Measurements from ENCODE around the gene MRGPRG. TPM values are rescaled to one million over a fixed set of nuclear protein-coding genes. Genes with fewer than 3 reads are reported as not detected.

MRGPRG gene
- polyA plus RNA-seq, 1 donor (not counting 4 experiments of a cell fraction or from before 2014, with no cell fraction given) = not detected

GRCh38 chr11:3214420-3214699 lies 4.3 kb downstream of the MRGPRG start:
- dilution Hi-C loops (cut with MboI; ENCODE audit: extremely low pct_ligation_motif_present, low sequenced_read_pairs) = no loop called here
- Histone ChIP-seq H3K9me3 (ENCODE audit: control insufficient read depth, low read depth, low read length) (no peaks in the 10 kb centered on the region), H3K27me3 (ENCODE audit: control insufficient read depth, extremely low read depth, insufficient read depth, low read length) (peaks cover 10% of the 10 kb centered on the region), H4K20me1 (ENCODE audit: control insufficient read depth, extremely low read depth, insufficient read depth, low read length) (no peaks in the 10 kb centered on the region), H3K4me1 (ENCODE audit: control insufficient read depth, extremely low read depth, insufficient read depth, low read length) (no peaks in the 10 kb centered on the region), H3K4me2 (ENCODE audit: control insufficient read depth, extremely low read depth, insufficient read depth, low read depth, low read length) (no peak overlapping the region), H2AFZ (ENCODE audit: control insufficient read depth, low read length) (no peak overlapping the region), H3K36me3 (ENCODE audit: control insufficient read depth in 2 of 2, extremely low read depth in 1 of 2, insufficient read depth in 2 of 2, low read length in 2 of 2) (no peaks in the 10 kb centered on the region), H3K27ac (ENCODE audit: control insufficient read depth, insufficient read depth, low read length) (no peak overlapping the region), H3K9ac (ENCODE audit: control insufficient read depth, extremely low read depth, insufficient read depth, low read length) (no peak overlapping the region), H3K79me2 (ENCODE audit: control insufficient read depth, insufficient read depth, low read length) (no peaks in the 10 kb centered on the region), H3K4me3 (ENCODE audit: control insufficient read depth in 2 of 3, extremely low read depth in 1 of 3, insufficient read depth in 2 of 3, low read depth in 1 of 3, low read length in 3 of 3) (no peak overlapping the region), H3K9me1 (ENCODE audit: control insufficient read depth, extremely low read depth, insufficient read depth, low read length) (no peaks in the 10 kb centered on the region)
- DNase-seq (ENCODE audit: low read depth, low spot score) (no peak), FAIRE-seq (no peak)
- TF ChIP-seq, protein P1, sequence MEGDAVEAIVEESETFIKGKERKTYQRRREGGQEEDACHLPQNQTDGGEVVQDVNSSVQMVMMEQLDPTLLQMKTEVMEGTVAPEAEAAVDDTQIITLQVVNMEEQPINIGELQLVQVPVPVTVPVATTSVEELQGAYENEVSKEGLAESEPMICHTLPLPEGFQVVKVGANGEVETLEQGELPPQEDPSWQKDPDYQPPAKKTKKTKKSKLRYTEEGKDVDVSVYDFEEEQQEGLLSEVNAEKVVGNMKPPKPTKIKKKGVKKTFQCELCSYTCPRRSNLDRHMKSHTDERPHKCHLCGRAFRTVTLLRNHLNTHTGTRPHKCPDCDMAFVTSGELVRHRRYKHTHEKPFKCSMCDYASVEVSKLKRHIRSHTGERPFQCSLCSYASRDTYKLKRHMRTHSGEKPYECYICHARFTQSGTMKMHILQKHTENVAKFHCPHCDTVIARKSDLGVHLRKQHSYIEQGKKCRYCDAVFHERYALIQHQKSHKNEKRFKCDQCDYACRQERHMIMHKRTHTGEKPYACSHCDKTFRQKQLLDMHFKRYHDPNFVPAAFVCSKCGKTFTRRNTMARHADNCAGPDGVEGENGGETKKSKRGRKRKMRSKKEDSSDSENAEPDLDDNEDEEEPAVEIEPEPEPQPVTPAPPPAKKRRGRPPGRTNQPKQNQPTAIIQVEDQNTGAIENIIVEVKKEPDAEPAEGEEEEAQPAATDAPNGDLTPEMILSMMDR (optimal IDR thresholded peaks at IDR 0.05 in 1 of 3, IDR thresholded peaks at IDR 0.05 in 1 of 3, conservative IDR thresholded peaks at IDR 0.05 in 1 of 3; ENCODE audit: extremely low read depth in 1 of 3, insufficient read depth in 2 of 3, low read length in 3 of 3) = no peak
- no peak for TF ChIP-seq EZH2 (IDR thresholded peaks at IDR 0.05; ENCODE audit: low read length)

DNA sequence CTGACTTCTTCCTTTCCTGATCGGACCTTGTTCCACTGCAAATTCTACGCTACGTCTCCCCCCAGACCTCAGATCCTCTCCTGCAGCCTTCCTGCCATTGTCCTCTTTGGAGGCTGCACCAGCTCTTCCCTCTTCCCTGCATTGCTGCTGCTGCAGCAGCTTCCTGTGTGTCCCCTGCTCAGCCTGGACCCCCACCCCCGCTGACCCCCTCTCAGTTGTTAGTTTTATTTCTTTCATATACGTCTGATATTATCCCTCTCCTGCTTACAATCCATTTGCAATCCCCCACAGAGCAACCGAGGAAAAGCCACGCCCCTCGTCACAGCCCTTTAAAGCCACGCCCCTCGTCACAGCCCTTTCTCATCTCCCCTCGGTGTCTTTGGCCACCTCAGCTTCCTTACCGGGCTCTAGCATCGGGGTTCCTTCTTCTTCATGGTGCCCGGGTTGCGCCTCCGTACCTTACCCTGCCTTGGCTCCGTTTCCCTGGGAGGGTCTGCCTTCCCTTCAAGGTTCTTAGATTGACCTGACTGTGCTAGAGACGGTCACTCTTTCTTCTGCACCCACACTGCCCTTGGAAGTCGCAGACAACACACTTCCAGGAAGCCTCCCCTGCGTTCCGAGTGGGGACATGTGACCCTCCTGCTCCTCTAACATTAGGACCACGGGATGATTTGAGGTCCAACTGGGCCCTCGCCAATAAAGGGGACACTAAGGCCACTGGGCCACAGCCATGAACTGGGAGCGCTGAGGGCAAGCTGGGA lies 4.8 kb downstream of the MRGPRG start:
- H3K9me1 ChIP-seq (ENCODE audit: control insufficient read depth, extremely low read depth, insufficient read depth, low read length) = no peaks in the 10 kb centered on the region
- dilution Hi-C loops (cut with MboI; ENCODE audit: extremely low pct_ligation_motif_present, low sequenced_read_pairs) = no loop called here
- TF ChIP-seq, protein P1 (optimal IDR thresholded peaks at IDR 0.05 in 1 of 3, IDR thresholded peaks at IDR 0.05 in 1 of 3, conservative IDR thresholded peaks at IDR 0.05 in 1 of 3; ENCODE audit: extremely low read depth in 1 of 3, insufficient read depth in 2 of 3, low read length in 3 of 3) = no peak
- TF ChIP-seq EZH2 (IDR thresholded peaks at IDR 0.05; ENCODE audit: low read length) = no peak
- H3K4me2 ChIP-seq (ENCODE audit: control insufficient read depth, extremely low read depth, insufficient read depth, low read depth, low read length) = no peak overlapping the region
- DNase-seq (ENCODE audit: low read depth, low spot score) (no peak), FAIRE-seq (no peak)
- H3K79me2 ChIP-seq (ENCODE audit: control insufficient read depth, insufficient read depth, low read length) = no peaks in the 10 kb centered on the region
- no peaks in the 10 kb centered on the region for H3K9me3 ChIP-seq (ENCODE audit: control insufficient read depth, low read depth, low read length)
- H3K27me3 ChIP-seq (ENCODE audit: control insufficient read depth, extremely low read depth, insufficient read depth, low read length) = peaks cover 6% of the 10 kb centered on the region
- no peak overlapping the region for H2AFZ ChIP-seq (ENCODE audit: control insufficient read depth, low read length)
- no peaks in the 10 kb centered on the region for H3K4me1 ChIP-seq (ENCODE audit: control insufficient read depth, extremely low read depth, insufficient read depth, low read length)
- H3K36me3 ChIP-seq (ENCODE audit: control insufficient read depth in 2 of 2, extremely low read depth in 1 of 2, insufficient read depth in 2 of 2, low read length in 2 of 2) = no peaks in the 10 kb centered on the region
- H3K9ac ChIP-seq (ENCODE audit: control insufficient read depth, extremely low read depth, insufficient read depth, low read length) = no peak overlapping the region
- no peak overlapping the region for H3K27ac ChIP-seq (ENCODE audit: control insufficient read depth, insufficient read depth, low read length)
- H4K20me1 ChIP-seq (ENCODE audit: control insufficient read depth, extremely low read depth, insufficient read depth, low read length) = no peaks in the 10 kb centered on the region
- no peak overlapping the region for H3K4me3 ChIP-seq (ENCODE audit: control insufficient read depth in 2 of 3, extremely low read depth in 1 of 3, insufficient read depth in 2 of 3, low read depth in 1 of 3, low read length in 3 of 3)

All from keratinocyte (primary cell).